HG03025 (cell line): ENCODE results near the gene ATF1.
"Not testable (repeated sequence)": the region's sequence is repeated elsewhere in the genome, so short reads cannot be mapped to it uniquely, and the experiment has no call there.

Experiments used
- ATAC-seq: cut with Tn5 transposase; IDR thresholded peaks from one replicate; pipeline ENCODE4 v1.9.1; 2021; ENCODE audit warnings: mild to moderate bottlenecking, moderate library complexity; ENCODE audit not compliant: unreplicated experiment, low FRiP score

Gene ATF1

DNA sequence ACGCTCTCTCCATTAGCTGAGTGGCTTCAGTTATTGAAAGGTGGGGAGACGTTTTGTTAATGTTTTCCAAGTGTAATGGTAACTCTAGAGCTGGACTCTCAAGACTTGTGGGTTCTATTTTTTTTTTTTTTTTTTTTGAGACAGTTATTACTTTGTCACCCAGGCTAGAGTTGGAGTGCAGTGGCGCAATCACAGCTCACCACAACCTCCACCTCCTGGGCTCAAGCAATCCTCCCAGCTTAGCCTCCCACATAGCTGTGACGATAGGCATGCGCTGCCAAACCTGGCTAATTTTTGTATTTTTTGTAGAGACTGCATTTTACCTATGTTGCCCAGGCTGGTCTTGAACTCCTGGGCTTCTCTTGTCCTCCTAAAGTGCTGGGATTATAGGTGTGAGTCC, 26.2 kb downstream of the ATF1 start:
- ATAC-seq = no peak

DNA sequence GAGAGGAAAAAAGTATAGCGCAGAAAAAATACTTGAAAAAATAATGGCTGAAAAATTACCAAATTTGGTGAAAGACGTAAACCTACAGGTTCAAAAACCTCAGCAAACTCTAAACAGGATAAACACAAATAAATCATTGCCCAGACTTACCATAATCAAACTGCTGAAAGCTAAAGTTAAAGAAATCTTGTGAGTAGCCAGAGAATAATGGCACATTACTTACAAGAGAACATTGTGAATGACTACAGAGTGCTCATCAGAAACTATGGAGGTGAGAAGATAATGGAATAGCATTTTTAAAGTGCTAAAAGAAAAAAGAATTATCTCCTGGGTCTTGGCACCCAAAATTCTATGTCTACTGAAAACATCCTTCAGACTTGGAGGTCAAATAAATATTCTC, 36.0 kb downstream of the ATF1 start:
- no peak for ATAC-seq

DNA sequence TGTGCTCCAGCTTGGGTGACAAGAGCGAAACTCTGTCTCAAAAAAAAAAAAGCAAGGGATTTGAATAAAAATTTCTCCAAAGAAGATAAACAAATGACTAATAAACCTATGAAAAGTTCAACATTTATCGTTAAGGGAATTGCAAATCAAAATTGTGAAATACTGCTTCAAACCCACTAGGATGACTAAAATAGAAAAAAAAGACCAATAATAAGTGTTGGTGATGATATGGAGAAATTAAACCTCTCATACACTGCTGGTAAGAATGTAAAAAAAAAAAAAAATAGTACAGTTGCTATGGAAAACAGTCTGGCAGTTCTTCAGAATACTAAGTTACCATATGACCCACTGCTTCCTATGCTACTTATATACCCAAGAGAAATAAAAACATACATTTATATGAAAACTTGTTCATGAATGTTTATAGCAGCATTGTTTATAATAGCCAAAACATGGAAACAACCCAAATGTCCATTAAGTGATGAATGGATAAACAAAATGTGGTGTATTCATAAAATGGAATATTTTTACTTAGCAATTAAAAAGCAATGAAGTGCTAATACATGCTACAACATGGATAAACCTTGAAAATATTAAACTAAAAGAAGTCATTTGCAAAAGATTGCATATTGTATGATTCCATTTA, 39.5 kb downstream of the ATF1 start:
- no peak for ATAC-seq

DNA sequence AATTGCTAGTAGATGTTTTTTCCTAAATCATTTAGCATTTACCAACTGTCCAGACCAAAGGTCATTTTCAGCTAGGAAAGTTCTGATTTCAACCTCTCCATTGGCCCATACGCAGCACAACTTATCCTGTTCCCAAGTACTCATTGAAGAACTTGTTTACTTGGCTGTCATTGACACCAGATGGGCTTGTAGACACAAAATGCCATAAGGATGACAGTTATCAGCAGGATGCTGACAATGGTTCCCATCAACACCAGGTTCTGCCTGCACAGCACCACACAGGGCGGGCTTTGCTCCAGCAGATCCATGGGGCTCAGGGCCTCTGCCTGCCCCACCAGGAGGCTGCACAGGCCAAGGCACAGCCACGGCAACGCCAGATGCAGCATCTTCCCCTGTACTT, 42.3 kb downstream of the ATF1 start:
- no peak for ATAC-seq

DNA sequence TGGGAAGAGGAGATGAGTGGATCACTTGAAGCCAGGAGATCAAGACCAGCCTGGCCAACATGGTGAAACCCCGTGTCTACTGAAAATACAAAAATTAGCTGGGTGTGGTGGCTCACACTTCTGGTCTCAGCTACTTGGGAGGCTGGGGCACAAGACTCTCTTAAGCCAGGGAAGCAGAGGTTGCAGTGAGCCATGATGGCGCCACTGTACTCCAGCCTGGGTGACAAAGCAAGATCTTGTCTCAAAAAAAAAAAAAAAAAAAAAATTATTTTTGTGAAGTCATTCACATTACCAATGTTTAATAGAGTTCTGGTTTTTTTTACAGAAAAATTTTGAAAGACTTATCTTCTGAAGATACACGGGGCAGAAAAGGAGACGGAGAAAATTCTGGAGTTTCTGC, 45.2 kb downstream of the ATF1 start:
- ATAC-seq = not testable (repeated sequence)

DNA sequence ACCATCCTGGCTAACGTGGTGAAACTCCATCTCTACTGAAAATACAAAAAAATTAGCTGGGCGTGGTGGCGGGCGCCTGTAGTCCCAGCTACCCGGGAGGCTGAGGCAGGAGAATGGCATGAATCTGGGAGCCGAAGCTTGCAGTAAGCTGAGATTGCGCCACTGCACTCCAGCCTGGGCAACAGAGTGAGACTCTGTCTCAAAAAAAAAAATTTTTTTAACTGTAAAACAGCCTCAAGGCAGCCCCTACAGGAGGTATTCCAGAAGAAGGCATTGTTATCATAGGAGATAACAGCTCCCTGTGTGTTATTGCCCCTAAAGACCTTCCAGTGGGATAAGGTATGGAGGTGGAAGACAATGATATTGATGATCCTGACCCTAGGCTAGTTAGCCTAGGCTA, 51.0 kb downstream of the ATF1 start:
- not testable (repeated sequence) for ATAC-seq

DNA sequence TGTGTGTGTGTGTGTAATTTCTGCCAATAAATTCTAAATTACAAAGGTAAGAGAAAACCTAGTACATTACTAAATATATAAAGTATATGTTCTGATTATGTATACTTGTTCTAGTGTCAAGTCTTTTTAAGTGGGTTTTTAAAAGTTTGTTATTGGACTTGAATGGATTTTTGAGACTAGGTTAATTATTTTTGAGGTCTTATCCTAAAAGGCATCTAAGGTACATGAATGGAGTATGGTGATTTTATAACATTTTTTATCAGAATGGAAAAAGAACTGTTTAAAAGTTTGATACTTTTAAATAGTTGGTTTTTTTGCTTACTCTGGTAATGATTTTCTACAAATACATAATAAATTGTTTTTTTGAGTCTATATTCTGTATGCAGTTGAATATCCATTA, 56.3 kb downstream of the ATF1 start:
- ATAC-seq = no peak

DNA sequence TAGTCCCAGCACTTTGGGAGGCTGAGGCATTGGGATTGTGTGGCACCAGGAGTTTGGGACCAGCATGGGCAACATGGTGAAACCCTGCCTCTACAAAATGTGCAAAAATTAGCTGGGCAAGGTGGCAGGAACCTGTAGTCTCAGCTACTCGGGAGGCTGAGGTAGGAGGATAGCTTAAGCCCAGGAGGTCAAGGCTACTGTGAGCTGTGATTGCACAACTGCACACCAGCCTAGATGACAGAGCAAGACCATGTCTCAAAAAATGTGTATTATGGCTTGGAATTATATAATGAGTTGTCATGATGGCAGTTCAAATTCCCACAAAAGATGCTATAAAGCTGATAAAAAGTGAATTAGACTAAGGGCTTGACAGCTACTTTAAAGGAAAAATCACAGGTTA, 58.2 kb downstream of the ATF1 start:
- ATAC-seq = no peak

DNA sequence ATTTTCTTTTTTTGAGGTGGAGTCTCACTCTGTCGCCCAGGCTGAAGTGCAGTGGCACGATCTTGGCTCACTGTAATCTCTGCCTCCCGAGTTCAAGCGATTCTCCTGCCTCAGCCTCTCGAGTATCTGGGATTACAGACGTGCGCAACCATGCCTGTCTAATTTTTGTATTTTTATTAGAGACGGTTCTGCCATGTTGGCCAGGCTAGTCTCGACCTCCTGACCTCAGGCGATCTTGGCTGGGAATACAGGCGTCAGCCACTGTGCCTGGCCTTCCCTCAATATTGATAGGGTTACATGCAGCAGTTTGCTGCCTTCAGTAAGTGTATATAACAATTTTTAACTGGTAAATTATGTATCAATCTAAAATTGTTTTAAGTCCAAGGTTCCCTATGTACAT, 59.8 kb downstream of the ATF1 start:
- ATAC-seq = not testable (repeated sequence)

DNA sequence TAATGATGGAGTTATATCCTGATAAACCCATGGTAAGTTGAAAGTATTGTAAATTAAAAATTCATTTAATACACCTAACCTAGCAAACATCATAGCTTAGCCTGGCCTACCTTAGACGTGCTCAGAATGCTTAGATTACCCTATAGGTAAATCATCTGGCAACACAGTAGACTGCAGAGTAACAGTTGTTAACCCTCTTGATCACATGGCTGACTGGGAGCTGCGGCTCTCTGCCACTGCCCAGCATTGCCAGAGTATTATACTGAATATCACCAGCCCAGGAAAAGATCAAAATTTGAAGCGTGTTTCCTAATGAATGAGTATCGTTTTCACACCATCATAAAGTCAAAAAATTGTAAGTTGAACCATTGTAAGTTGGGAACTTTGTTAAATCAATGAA, 61.0 kb downstream of the ATF1 start:
- no peak for ATAC-seq

DNA sequence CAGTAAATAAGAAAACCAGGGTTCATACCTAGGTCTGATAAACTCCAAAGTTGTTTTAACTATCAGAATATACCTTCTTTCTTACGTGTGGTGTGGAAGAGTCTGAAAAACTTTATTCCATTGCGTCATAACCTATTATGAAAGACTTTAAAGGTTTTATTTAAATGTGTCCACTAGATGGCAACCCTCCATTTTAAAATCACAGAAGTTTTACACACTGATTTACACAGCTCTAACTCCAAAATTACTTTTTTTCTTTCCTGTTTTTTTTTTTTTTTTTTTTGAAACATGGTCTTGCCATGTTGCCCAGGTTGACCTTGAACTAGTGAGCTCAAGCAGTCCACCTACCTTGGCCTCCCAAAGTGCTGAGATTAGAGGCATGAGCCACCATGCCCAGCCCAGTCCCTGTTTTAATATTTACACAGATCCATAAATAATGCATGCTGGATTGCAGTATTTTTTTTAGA, 61.5 kb downstream of the ATF1 start:
- no peak for ATAC-seq

DNA sequence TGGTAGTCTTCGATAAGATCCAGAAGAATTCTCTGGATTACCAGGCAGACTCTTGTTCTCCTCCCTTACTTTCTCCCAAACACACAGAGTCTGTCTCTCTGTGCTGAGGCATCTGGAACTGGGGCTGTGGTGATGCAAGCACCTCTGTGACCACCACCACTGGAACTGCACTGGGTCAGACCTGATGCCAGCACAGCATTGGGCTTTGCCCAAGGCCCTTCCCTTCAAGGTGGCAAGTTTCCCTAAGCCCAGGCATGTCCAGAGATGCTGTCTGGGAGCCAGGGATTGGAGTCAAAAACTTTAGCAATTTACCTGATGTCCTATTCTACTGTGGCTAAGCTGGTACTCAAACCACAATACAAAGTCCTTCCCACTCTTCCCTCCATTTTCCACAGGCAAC, 64.2 kb downstream of the ATF1 start:
- no peak for ATAC-seq

DNA sequence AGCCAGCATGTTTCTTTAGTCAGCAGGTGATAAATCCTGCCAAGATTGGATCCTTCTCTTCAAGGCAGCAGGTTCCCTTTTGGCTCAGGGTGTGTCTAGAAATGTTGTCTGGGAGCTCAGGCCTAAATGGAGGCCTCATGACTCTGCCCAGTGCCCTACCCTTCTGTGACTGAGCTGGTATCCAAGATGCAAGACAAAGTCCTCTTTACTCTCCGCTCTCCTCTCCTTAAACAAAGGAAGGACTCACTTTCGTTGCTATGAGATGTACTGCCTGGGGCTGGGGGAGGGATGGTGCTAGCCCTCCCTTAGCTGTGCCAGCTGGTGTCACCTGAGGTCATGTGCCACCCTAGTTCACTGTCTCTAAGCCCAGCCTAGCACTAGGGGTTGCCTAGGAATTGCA, 65.0 kb downstream of the ATF1 start:
- ATAC-seq = no peak

DNA sequence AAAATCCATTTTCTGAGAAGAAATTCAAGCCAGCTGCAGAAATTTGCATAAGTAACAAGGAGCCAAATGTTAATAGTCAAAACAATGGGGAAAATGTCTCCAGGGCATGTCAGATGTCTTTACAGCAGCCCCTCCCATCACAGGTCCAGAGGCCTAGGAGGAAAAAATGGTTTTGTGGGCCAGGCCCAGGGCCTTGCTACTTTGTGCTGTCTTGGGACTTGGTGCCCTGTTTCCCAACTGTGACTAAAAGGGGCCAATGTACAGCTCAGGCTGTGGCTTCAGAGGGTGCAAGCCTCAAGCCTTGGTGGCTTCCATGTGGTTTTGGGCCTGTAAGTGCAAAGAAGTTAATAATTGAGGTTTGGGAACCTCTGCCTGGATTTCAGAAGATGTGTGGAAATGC, 69.9 kb downstream of the ATF1 start:
- ATAC-seq = not testable (repeated sequence)

DNA sequence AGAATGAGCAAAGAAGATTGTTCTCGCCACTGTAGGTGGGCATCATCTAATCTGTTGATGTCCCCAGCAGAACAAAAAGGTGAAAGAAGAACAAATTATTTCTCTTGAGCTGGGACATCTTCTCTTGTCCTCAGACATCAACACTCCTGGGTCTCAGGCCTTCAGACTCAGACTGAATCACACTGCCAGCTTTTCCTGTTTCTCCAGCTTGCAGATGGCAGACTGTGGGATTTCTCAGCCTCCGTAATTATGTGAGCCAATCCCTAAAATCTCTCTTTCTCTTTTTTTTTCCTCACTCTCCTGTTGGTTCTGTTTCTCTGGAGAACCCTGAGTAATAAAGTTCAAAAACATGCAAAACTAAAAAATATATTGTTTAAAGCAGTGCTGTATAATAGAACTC, 75.1 kb downstream of the ATF1 start:
- ATAC-seq = no peak

DNA sequence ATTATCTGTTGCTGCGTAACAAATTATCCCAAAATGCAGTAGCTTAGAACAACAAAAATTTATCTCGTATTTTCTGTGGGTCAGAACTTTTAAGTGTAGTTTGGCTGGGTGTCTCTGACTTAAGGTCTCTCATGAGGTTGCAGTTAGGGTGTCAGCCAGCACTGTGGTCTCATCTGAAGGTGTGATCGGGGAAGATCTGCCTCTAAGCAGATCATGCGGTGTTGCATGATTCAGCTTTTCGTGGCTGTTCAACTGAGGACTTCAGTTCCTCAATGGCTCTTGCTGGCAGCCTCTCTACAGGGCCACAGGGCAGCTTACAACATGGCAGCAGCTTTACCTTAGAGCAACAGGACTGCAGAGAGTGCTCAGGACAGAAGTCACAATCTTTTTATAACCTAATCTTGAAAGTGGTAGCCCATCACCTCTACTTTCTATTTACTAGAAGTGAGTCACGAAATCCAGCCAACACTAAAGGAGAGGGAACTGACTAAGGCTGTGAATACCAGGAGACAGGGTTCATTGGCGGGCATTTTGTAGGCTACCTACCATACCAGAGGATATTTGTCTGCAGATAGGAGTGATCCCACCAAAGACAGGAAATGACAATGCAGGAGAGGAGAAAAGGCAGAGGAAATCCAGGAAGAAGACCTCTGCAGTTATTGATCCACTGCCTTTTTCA, 77.0 kb downstream of the ATF1 start:
- no peak for ATAC-seq

DNA sequence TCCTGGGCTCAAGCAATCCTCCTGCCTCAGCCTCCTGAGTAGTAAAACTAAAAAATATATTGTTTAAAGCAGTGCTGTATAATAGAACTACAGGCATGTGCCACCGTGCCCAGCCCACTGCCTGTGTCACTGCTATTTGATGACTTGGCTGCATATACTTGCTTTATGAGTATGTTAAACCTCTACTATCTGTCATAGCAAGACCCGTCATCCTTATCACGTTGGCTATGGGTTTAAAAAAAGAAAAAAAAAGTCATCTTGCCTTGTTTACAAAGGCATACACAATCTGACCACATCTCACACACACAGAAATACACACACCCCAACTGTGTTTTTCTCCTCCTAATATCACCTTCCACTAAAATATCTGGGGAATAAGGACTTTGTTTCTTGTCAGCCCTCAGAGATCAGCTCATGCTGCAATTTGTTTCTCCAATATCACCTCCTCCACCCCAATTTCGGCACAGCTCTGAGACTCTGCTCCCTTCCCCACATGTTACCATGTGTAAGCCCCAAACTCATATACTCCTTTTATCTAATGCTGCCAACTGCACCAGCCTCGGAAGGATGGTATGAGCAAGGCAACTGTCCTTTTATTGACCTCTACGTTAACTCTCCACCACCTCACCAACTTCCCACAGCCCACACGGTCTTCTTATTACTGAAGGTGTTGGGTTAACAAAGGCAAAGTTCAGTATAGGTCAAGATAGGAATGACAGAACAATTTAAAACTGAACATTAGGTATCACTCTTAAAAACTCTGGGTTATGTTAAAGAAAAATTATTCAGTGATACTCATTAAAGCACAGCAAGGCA, 78.0 kb downstream of the ATF1 start:
- ATAC-seq = no peak

DNA sequence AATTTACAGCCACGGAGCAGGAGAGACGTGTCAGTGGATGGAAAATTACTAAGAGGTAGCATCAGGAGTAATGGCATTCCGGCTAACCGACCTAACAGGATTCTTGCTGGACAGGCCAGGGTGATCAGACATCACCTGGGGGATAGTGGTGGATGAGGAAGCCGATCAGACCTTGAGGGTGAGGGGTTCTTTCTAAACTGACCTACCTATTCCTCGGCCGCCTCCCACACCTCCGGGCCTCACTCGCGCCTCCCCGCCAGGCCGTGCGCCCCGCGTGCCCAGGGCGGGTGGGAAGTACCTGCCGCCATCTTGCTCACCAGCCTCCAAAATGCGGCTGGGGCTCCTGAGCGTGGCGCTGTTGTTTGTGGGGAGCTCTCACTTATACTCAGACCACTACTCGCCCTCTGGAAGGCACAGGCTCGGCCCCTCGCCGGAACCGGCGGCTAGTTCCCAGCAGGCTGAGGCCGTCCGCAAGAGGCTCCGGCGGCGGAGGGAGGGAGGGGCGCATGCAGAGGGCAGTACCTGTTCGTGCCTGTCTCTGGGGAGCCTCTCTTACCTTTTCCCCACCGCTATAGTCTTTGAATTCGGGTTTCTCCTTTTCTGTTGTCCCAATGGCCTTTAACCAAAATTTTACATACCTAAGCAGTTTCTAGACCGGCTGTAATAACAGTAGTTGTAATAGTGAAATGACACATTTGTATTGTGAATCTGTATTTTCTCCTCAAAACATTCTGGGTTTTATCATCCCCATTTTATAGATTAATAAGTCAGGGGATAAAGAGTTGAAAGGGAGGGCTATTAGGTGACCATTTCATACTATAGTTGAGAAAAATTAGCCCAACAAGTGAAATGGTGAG, 79.0 kb downstream of the ATF1 start, which contains the start of gene TMPRSS12:
Gene TMPRSS12 (plus strand): TSS at position 290 of the 857 bp plus-strand sequence. CDS start 39 bp downstream, at position 329.
- ATAC-seq = no peak

DNA sequence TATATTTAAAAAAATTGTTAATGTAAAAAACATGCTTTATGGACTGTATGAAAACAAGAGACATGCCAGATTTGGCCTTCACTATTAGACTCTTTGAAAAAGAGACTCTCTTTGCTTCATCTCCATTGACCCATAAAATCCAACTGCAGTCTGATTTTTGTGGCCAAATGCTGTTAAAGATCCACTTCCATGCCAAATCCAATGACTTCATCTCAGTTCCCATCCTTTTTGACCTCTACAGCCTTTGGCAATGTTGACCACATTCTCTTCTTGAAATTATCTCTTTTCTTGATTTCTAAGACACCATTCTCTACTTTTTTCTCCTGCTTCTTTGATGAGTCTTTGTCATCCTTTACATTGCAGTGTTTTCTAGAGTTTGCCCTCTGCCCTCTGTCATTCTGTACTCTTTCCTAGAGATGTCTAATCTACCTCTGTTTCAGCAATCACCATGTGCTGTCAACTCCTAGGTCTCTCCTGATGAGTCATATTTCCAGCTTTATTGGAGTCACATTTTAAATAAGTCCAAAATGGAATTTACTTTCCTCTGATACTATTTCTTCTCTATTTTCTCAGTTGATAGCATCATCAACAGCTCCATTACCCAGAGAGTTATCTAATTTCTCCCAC, 81.2 kb downstream of the ATF1 start:
- ATAC-seq = no peak

DNA sequence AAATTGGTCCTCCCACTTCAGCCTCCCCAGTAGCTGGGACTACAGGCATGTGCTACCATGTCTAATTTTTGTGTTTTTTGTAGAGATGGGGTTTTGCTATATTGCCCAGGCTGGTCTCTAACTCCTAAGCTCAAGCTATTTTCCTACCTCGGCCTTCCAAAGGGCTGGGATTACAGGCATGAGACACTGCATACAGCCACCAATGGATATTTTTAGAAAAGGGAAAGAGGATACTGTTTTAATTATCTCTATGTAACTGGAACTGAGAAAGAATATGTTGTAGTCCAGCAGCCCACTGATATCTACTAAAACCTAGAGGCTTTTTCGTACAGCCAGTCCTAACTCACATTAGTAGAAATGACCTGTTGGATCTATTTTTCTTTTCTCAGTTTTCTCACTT, 85.1 kb downstream of the ATF1 start:
- no peak for ATAC-seq
